Measurements from ENCODE around the gene FAM171A1. TPM values are rescaled to one million over a fixed set of nuclear protein-coding genes. Genes with fewer than 3 reads are reported as not detected.

FAM171A1 gene
- total RNA-seq, 1 experiment from 2014 or later, result 26.3 TPM

DNA sequence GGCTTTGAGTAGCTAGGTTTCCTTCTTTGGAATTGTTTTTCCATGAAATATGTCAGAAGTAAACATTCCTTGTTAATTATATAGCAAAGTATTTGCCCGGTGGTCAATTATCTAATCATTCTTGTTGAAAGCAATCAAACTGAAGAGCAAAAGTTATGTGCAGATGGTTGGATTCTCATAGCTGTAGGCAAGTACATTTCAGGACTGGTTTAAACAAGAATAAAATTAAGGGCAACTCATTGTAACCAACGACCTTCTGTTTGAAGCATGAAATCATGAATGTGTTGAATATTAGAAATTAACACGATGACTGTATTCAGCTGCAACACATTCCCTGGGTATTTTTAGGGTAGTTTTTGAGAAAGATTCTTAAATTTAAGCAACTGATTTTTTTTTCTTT is 140.8 kb downstream of the FAM171A1 start:
- H3K36me3 Mint-ChIP-seq (ENCODE audit: insufficient read depth, unreplicated experiment), result no peaks in the 10 kb centered on the region

DNA sequence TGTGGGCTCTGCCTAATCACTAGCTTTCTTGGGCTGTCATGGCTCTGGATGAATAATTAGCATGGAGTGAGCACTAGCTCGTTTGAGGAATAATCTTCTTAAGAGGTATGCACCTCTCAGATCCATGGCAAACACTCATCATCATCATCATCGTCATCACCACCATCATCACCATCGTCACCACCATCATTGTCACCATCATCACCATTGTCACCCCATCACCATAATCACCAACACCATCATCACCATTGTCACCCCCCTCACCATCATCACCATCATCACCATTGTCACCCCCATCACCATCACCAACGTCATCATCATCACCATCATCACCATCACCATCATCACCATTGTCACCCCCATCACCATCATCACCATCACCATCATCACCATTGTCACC is 141.8 kb downstream of the FAM171A1 start:
- Mint-ChIP-seq H3K4me3 (ENCODE audit: unreplicated experiment) (no peak overlapping the region), H3K4me1 (ENCODE audit: low read depth, unreplicated experiment) (no peaks in the 10 kb centered on the region), H3K36me3 (ENCODE audit: insufficient read depth, unreplicated experiment) (no peaks in the 10 kb centered on the region), H3K27me3 (ENCODE audit: insufficient read depth, unreplicated experiment) (no peaks in the 10 kb centered on the region), H3K27ac (ENCODE audit: unreplicated experiment) (no peak overlapping the region), H3K9me3 (ENCODE audit: unreplicated experiment) (peaks cover 11% of the 10 kb centered on the region)
- no peak overlapping the region for H3K4me3 ChIP-seq (ENCODE audit: low read depth, low read length)
- no peaks in the 10 kb centered on the region for H3K27me3 ChIP-seq (replicated peaks; ENCODE audit: control insufficient read depth, insufficient read depth, low read length)
- ChIA-PET CTCF (no interaction called here), POLR2A (no interaction called here)
- BruUV-seq (replicated peaks), result no TSS peak
- H3K9me3 ChIP-seq, result no peaks in the 10 kb centered on the region
- intact Hi-C loops (cut with micrococcal nuclease; ENCODE audit: unreplicated experiment), result no loop called here
- TF ChIP-seq, protein P1, sequence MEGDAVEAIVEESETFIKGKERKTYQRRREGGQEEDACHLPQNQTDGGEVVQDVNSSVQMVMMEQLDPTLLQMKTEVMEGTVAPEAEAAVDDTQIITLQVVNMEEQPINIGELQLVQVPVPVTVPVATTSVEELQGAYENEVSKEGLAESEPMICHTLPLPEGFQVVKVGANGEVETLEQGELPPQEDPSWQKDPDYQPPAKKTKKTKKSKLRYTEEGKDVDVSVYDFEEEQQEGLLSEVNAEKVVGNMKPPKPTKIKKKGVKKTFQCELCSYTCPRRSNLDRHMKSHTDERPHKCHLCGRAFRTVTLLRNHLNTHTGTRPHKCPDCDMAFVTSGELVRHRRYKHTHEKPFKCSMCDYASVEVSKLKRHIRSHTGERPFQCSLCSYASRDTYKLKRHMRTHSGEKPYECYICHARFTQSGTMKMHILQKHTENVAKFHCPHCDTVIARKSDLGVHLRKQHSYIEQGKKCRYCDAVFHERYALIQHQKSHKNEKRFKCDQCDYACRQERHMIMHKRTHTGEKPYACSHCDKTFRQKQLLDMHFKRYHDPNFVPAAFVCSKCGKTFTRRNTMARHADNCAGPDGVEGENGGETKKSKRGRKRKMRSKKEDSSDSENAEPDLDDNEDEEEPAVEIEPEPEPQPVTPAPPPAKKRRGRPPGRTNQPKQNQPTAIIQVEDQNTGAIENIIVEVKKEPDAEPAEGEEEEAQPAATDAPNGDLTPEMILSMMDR (IDR thresholded peaks at IDR 0.05; ENCODE audit: insufficient read depth in 1 of 2, low read depth in 1 of 2, low read length in 1 of 2, severe bottlenecking in 1 of 2, unreplicated experiment in 1 of 2), result no peak
- DNase-seq, result no peak
- no peaks in the 10 kb centered on the region for H3K4me1 ChIP-seq
- no peaks in the 10 kb centered on the region for H3K36me3 ChIP-seq (ENCODE audit: control insufficient read depth, insufficient read depth, low read length)

More for the DNA sequence above, 140.8 kb downstream of the FAM171A1 start:
- intact Hi-C loops (cut with micrococcal nuclease; ENCODE audit: unreplicated experiment), result no loop called here
- DNase-seq, result no peak
- Histone ChIP-seq H3K27me3 (replicated peaks; ENCODE audit: control insufficient read depth, insufficient read depth, low read length) (no peaks in the 10 kb centered on the region), H3K4me1 (no peaks in the 10 kb centered on the region), H3K9me3 (no peaks in the 10 kb centered on the region), H3K36me3 (ENCODE audit: control insufficient read depth, insufficient read depth, low read length) (no peaks in the 10 kb centered on the region), H3K4me3 (ENCODE audit: low read depth, low read length) (no peak overlapping the region)
- Mint-ChIP-seq H3K4me3 (ENCODE audit: unreplicated experiment) (no peak overlapping the region), H3K27ac (ENCODE audit: unreplicated experiment) (no peak overlapping the region), H3K4me1 (ENCODE audit: low read depth, unreplicated experiment) (no peaks in the 10 kb centered on the region), H3K27me3 (ENCODE audit: insufficient read depth, unreplicated experiment) (no peaks in the 10 kb centered on the region), H3K9me3 (ENCODE audit: unreplicated experiment) (peaks cover 11% of the 10 kb centered on the region)
- ChIA-PET CTCF (no interaction called here), POLR2A (no interaction called here)
- no TSS peak for BruUV-seq (replicated peaks)
- TF ChIP-seq, protein P1 (IDR thresholded peaks at IDR 0.05; ENCODE audit: insufficient read depth in 1 of 2, low read depth in 1 of 2, low read length in 1 of 2, severe bottlenecking in 1 of 2, unreplicated experiment in 1 of 2), result no peak

DNA sequence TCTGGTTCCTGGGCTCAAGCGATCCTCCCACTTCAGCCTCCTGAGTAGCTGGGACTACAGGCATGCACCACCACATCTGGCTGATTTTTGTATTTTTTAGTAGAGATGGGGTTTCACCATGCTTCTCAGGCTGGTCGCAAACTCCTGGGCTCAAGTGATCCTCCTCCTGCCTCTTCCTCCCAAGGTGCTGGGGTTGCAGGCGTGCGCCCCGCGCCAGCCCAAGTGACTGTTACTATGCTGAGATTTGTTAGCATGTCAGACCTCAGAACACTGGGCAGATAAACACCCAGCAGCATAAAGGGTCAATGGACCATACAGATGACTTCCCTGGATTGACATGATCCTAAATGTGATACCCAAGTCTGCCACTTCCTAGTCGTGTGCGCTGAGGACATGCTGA is 142.7 kb downstream of the FAM171A1 start:
- H3K4me1 Mint-ChIP-seq (ENCODE audit: low read depth, unreplicated experiment), result no peaks in the 10 kb centered on the region
- no peaks in the 10 kb centered on the region for H3K27me3 Mint-ChIP-seq (ENCODE audit: insufficient read depth, unreplicated experiment)
- no peak overlapping the region for H3K4me3 Mint-ChIP-seq (ENCODE audit: unreplicated experiment)

More for the DNA sequence above, 142.7 kb downstream of the FAM171A1 start:
- no peaks in the 10 kb centered on the region for H3K9me3 ChIP-seq
- POLR2A ChIA-PET, result no interaction called here
- Mint-ChIP-seq H3K36me3 (ENCODE audit: insufficient read depth, unreplicated experiment) (no peaks in the 10 kb centered on the region), H3K9me3 (ENCODE audit: unreplicated experiment) (peaks cover 11% of the 10 kb centered on the region), H3K27ac (ENCODE audit: unreplicated experiment) (no peak overlapping the region)
- no peaks in the 10 kb centered on the region for H3K36me3 ChIP-seq (ENCODE audit: control insufficient read depth, insufficient read depth, low read length)
- H3K4me3 ChIP-seq (ENCODE audit: low read depth, low read length), result no peak overlapping the region
- CTCF ChIA-PET, result no interaction called here
- no peaks in the 10 kb centered on the region for H3K27me3 ChIP-seq (replicated peaks; ENCODE audit: control insufficient read depth, insufficient read depth, low read length)
- DNase-seq, result no peak
- intact Hi-C loops (cut with micrococcal nuclease; ENCODE audit: unreplicated experiment), result no loop called here
- H3K4me1 ChIP-seq, result no peaks in the 10 kb centered on the region
- BruUV-seq (replicated peaks), result no TSS peak
- TF ChIP-seq, protein P1 (IDR thresholded peaks at IDR 0.05; ENCODE audit: insufficient read depth in 1 of 2, low read depth in 1 of 2, low read length in 1 of 2, severe bottlenecking in 1 of 2, unreplicated experiment in 1 of 2), result no peak
